DMS114 treated with DMSO at 0.1 percent for 48 hours (cell line): ENCODE data around the gene S100A10.

Experiments
- DNase-seq: peaks from one replicate; lab custom pipeline; 2025; ENCODE audit not compliant: unreplicated experiment; lab: John Stamatoyannopoulos, UW

The S100A10 gene

GRCh38 chr1:151988405-151988923 lies 5.2 kb downstream of the S100A10 start:
- no peak for DNase-seq

GRCh38 chr1:151986501-151987190 lies 7.0 kb downstream of the S100A10 start:
- DNase-seq: no peak

- no peak for DNase-seq
Observed at GRCh38 chr1:151985768-151986167, 7.9 kb downstream of the S100A10 start.

- DNase-seq: no peak
Observed at GRCh38 chr1:151985270-151985669, 8.4 kb downstream of the S100A10 start.

DNA sequence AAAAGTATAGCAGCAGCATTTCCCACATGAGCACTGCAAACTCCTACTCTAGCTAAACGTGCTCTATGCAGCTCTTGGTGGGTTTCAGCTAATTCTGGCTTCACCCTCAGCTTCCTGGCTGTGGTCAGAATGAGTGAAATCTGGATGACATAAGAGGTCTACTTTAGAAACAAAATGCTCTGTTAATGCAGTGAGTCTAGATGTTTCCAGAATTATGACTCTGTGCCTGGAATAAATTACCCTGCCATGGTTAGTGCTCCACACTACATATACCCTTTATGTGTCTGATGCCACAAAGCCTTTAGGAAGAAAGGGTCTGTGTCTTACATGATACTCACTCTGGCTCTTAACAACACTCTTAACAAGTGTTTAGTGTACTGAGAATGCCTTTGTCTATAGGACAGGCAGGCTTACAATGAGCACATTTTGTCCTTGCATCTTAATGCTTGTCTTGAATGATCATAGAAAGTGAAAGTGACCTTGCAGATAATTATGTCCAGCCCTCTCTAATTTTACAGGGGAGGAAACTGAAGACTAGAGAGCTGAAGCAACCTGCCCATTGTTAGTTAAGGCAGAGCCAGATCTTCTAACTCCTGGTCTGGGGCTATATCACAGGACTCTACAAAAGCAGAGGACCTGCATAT lies 9.2 kb downstream of the S100A10 start:
- DNase-seq: no peak

GRCh38 chr1:151982300-151983005 lies 11.2 kb downstream of the S100A10 start:
- DNase-seq: no peak

- DNase-seq: no peak
Observed at GRCh38 chr1:151981178-151981525, 12.5 kb downstream of the S100A10 start.

GRCh38 chr1:151980287-151981177 lies 13.1 kb downstream of the S100A10 start:
- no peak for DNase-seq

DNA sequence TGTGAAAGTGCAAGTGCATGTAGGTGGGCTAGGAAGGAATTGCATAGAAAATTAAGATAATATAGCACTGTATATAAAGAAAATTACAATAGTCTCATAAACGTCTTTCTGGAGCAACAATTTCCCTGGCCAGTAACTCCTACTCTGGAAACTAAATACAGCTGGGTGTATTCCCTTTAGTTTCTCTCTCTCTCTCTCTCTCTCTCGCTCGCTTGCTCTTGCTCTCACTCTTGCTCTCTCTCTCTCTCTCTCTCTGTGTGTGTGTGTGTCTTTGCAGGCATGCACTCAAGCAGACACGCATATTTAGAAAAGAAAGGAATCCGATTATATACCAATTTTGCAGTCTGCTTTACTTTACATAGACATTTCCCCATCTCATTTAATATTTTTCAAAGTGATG lies 14.7 kb downstream of the S100A10 start:
- no peak for DNase-seq

- DNase-seq: no peak
Observed at GRCh38 chr1:151977662-151978230, 15.9 kb downstream of the S100A10 start.

GRCh38 chr1:151976858-151977257 lies 16.8 kb downstream of the S100A10 start:
- no peak for DNase-seq

DNA sequence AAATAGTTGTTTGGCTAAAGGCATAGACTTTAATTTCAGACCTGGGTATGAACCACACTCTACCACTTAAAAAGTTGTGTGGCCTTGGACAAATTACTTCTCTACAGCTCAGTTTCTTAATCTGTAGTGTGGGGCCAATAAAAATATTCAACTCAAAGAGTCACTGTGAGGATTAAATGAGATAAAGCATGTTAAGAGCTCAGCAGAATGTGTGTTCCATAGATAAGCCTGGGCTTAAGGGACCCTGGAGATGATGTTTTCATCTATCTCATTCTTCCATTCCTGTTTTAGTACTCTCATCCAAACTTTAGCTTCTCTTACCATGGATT lies 17.7 kb downstream of the S100A10 start:
- DNase-seq: no peak

DNA sequence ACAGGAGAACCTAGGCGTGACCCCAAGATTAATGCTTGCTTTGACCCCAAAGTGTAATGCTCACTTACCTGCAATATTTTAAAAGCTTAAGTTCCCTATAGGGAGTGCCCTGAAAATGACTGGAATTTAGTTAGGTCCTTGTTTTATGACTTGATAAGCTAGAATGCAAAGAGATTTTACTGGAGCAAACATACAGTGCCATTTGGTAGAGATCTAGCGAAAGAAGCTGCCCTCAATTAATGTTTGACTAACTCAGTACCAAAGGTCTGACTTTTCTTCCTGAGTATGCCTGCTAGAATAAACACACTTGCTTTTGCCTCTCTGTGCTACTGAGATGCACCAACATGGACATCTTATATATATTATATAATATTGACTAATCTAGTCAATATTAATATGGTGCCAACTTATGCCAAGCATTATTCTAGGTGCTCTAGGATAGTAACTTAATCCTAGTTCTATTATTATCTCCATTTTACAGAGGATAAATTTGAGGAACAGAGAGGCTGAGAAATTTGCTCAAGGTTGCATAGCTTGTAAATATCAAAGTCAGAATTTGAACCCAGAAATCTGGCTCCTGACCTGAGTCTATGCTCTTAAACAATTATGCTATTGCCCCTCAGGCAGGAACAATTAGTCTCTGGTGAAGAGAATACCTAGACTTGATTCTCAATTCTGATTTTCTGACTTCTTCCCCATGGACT lies 18.2 kb downstream of the S100A10 start:
- DNase-seq: no peak

- no peak for DNase-seq
Observed at GRCh38 chr1:151972542-151973248, 21.0 kb downstream of the S100A10 start.

GRCh38 chr1:151970626-151971025 lies 23.0 kb downstream of the S100A10 start:
- no peak for DNase-seq

- no peak for DNase-seq
Observed at GRCh38 chr1:151970128-151970527, 23.5 kb downstream of the S100A10 start.

DNA sequence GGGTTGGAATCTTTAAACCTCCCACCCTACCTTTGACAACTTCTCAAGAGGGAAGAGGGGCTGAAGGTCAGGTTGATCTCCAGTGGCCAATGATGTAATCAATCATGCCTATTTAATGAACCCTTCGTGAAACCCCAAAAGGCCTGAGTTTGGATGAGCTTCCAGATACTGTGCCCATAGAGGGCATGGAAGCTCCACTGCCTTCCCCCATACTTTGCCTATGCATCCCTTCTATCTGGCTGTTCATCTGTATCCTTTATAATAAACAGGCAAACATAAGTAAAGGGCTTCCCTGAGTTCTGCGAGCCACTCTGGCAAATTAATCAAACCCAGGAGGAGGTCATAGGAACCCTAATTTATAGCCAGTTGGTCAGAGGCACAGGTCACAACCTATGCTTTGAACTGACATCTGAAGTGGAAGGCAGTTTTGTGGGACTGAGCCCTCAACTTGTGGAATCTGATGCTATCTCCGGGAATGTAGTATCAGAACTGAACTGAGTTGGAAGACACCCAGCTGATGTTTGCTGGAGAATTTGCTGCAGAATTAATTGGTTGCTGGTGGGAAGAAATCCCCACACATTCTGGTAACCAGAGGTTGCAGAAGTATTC lies 24.8 kb downstream of the S100A10 start:
- DNase-seq: no peak

DNA sequence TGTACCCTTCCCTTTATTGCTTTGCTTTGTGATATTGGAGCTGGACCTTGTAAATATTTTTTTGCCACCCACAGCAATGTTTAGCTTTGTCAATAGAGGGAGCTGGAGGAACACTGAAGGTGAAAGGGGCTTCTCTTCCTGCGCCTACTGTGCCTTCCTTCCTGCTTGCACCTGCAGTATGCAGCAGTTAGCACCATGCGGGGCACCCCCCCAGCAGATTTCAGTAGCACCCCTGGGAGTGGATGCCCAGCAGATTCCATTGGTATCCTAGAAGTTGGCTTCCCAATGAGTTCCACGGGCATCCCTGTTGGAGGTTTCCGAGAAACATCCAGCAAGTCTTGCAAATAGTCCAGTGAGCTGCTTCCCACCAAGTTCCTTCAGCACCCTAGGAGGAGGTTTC lies 25.6 kb downstream of the S100A10 start:
- no peak for DNase-seq

DNA sequence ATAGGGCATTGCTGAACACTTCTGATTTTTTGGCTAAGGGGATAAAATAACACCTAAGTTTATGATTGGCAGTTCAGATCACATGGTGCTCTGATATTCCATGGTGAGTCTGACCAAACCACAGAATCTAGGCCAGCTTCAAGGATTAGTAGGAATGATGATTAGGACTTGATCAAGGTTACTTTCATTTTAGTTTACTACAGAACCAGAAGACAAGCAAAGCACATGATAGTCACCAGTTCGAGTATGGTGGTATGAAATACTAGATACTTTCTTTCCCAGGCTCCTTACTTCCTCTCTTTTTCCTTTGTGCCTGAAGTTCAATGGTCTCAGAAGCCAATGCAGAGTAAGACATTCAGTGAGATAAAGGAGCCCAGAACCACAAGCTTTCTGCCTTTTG lies 26.6 kb downstream of the S100A10 start:
- DNase-seq: no peak
